ENCODE measurements around the gene RNASE8.

The RNASE8 gene

DNA sequence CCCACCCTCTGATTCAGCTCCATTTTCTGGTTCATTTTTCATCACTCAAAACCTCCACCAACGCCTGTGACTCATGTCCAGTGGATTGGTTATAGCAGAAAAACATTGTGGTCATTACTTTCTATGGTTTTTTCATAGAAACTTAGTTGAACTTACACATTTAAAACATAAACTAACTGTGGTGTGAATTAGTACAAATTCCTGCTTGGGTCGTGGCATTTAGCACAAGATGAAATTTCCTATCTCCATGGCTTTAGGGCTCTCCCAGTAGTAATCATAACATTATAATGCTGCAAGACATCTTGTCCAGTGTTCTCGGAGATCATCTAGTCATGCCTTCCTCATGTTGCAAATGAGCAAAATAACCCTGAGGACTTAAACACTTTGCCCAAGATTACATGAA is 8.3 kb upstream of the RNASE8 start:
- no peak for FAIRE-seq
- no peak for DNase-seq (ENCODE audit: insufficient read length, low spot score)

DNA sequence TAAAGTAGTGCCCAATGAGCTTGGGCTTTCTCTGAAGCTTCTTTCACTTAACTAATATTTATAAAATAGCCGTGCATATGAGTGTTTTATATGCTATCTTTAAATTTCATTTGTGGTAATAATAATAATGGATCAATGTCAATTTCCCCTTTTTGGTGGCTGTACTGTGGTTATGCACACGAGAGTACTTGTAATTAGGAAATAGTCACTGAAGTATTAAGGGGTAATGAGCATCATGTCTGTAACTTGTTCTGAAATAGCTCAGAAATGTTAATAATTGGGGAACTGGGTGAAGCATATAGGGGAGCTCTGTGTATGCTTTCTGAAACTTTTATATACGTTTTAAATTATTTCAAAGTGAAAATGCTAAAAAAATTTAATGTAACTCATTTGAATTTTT is 7.0 kb upstream of the RNASE8 start:
- FAIRE-seq: no peak
- DNase-seq (ENCODE audit: insufficient read length, low spot score): no peak

DNA sequence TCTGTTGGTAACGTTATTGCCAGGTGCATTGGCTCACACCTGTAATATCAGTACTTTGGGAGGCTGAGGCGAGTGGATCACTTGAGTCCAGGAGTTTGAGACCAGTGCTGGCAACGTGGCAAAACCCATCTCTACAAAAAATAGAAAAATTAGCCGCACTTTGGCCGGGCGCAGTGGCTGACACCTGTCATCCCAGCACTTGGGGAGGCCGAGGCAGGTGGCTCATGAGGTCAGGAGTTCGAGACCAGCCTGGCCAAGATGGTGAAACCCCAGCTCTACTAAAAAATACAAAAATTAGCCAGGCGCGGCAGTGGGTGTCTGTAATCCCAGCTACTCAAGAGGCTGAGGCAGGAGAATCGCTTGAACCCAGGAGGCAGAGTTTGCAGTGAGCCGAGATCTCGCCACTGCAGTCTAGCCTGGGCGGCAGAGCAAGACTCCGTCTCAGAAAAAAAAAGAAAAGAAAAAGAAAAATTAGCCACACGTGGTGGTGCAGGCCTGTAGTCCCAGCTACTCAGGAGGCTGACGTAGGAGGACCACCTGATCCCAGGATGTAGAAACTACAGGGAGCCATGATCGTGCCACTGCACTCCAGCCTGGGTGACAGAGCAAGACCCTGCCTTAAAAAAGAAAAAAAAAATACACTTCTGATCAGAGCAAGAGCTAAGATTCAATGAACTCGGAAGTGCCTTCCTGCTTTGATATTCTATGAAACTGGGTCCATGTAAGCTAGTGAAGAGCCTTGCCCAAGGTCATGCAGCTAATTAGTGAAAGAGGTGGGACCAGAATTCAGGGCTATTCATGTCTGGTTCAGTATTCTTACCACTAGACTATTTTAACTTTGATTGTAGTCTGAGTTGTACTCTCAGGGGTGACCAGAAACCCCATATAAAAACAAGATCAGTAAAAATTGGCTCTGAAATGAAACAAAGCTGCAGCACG is 4.2 kb upstream of the RNASE8 start:
- DNase-seq (ENCODE audit: insufficient read length, low spot score) (no peak), FAIRE-seq (no peak)

DNA sequence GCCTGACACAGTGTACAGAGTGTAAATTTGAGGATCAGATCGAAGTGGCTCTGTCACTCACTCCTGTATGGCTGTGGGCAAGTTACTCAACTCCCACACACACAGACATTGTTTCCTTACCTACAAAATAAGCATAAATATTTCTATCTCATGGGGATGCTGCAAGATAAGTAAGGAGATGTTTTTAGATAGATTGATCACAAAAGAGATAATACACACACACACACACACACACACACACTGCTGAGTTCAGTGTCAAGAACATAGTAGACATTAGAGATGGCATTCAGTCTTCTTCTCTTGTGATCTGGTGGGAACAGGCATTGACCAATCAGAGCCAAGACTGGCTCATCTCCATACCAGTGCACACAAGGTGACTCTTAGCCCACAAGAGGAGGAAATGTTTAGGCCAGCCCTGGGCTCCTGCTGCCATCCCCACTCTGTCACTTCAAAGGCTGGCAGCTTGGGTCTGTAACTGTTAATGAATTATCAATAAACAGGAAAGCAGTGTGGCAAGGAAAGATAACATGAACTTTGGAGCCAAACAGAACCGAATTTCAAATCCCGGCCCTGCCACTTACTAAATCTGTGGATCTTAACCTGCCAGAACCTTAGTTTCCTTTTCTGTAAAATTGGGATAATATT is 3.4 kb upstream of the RNASE8 start:
- DNase-seq (ENCODE audit: insufficient read length, low spot score) (no peak), FAIRE-seq (no peak)

DNA sequence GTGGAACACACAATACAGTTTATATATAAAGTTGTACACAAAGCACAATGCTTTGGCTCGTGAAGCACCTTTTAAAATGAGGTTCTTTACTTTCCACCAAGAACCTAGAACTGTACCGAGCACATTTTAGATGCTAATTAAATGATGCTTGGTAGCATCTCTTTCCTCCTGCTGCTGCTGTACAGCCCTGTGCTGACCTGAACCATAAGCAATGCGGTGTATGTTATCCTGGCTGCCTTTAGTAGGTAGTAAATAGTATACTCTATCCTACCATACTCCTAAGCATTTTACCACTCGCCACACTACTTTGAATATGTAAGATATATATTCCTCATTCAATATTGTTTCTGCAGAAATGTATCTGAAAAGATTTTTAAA is 2.9 kb upstream of the RNASE8 start:
- no peak for DNase-seq (ENCODE audit: insufficient read length, low spot score)
- FAIRE-seq: no peak

DNA sequence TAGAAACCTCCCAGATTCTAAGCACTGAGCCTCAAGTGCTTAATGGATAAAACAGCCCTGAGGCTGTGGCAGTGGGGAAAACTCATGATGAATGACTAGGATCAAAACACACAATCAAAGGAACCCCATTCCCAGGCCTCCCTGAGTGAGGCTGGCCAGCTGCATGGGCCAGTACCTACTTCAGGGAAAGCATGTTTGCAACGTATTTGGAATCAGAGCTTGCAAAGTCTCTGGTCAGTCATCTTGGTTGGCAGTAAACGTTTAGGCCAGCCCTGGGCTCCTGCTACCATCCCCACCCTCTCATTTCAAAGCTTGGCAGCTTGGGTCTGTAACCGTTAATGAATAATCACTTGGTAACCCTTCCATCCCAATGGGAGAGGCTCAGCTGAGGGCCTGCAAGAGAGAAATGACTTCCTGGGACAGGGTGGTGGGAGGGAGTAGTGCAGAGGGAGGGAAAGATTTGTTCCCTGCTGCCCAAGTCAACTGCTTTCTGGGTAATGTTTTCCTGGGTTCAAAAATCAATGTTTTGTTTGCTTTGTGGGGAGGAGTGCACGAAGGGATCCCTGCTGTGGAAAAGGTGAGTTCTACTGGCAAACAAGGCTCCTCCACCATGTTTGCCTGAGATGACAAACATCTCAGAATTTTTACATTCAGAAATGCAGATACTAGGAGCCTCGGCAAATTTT is 2.0 kb upstream of the RNASE8 start:
- no peak for FAIRE-seq
- DNase-seq (ENCODE audit: insufficient read length, low spot score): no peak

DNA sequence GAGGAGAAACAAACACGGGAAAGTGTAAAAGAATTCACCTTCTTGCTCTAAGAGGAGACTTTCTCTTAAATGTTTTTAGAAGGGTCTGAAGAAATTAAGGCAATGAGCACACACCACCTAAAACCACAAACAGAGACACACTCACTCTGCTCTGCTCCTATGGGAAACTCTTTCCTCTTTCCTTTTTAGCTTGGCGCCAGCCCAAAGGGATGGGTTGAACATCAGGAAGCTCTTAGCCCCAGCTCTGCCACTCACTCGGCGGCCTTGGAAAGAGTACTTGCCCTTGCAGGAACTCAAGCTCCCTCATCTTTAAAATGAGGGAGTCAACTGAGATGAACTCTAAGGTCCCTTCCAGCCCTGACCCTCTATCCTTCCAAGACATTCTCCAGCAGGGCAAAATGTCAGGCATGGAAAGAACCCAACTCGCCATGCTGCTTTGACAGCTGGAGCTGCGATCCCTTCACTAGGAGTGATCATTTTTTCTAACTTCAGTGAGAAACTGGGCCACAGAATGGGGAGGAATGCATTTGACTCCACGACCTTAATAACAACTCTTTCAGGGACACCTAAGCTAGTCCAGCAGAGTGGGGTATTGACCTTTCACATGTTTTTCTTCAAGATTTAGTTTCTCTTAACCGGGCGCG is 980 bp upstream of the RNASE8 start:
- FAIRE-seq (no peak), DNase-seq (ENCODE audit: insufficient read length, low spot score) (no peak)

DNA sequence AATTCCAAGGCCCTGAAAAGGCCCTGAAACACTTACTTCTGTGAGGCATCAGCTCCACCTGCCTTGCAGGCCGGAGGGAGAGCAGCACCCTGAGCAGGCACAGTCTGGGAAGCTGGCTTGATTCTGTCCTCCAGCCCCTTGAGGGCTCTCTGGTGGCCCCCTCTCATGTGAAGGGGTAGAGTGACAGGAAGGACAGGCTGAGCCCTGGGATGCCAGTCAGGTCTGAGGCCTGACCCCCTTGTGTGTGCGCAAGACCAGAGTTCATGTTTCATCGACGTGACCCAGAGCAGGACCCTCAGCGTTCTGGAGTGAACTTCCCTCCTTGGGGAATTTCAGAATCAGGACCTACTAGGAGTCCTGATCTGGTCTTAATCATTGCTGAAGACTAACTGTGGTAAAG is 1.3 kb downstream of the RNASE8 start:
- DNase-seq (ENCODE audit: insufficient read length, low spot score): no peak
- FAIRE-seq: no peak

DNA sequence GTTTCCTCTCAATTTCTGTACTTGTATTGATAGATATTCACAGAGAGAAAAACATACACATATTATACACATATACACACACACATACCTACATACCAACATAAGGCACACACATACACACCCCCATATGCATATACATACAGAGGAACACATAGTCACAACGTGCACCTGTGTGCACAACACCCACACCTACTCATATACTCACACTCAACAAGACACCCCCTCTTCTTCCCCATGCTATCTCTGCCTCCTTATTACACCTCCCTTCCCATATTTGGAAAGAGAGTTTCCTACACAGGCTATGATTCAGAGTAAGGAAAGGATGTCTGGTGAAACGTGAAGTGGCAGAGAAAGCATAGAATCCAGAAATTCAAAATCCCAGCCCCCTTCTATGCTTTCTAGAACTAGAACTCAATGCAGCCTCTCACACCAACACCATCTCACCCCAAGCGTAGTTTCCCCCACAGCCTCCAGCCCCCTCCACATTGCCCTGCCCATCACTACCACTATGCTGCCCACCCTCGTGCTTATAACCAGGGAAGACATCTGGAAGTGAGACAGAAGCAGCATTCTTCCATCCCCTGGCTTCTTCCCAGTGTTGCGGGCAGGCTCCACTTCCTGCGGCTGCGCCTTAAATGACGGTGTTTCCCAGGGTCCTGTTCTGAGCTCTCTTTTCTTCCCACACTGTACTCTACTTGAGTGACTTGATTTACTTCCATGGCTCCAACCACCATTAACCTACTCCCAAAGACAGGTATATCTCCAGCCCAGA is 2.4 kb downstream of the RNASE8 start:
- no peak for FAIRE-seq
- DNase-seq (ENCODE audit: insufficient read length, low spot score): no peak

DNA sequence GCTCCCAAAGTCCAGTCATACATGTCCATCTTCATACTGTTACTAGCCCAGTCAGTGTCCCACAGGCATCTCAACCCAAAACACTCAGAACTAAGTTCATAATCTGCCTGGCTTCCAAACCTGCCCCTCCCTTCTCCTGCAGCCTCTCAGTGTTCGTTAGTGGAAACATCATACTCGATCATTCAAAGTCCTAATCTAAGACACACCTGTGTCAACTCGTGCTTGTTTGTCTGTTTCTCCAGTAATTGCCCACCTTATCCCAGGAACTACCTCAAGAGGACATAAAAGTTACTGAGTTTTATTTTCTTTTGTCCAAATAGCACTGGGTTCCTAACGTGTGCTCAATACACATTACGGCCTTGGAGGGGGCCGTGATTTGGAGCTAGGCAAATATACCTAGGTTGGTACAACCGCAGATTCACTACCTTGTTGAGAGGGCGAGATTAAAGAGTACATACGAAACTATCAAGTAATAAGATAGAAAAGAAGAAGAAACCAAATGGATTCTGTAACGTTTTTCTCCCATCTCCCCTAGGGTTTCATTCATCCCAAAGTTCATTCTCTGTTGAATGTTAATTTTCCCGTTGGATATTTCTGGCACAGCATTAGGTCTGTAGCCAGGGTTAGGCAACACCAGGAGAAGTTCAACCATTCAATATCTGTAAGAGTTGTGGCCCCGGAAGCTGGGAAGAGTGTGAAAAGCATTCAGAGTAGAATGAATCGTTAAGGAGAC is 3.2 kb downstream of the RNASE8 start:
- no peak for DNase-seq (ENCODE audit: insufficient read length, low spot score)
- FAIRE-seq: no peak

DNA sequence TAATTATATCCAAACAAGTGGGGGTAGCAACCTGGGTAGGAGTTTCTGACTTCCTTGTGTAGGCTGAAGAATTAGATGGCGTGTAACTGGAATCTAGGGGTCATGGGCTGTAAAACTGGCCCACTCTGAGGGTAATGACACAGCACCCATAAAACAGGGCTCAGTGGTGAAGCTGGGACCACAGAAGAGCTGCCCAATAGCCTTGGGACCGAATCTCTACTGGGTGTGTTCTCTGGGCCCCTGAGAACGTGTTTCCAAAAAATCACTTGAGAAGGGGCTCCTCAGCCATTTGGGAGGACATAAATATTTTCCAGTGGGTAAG is 3.7 kb downstream of the RNASE8 start:
- no peak for FAIRE-seq

DNA sequence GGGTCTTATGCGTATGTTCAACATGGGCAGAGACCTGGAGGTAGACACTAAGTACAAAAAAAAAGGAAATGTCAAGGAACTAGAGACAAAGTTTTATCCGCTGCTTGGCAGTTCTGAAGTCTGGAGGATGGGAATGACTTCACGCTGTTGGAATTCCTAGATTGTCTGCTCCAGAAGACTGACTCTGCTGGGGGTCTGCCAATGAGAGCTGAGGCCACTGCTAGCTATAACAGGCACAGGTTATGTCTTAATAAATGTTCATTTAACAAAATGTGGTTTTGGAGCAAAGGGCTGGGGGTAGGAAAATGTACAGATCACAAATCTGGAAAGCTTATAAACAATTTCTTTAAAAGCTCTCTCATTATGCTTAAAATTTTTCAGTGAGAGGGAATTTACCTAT is 5.9 kb downstream of the RNASE8 start:
- FAIRE-seq (no peak), DNase-seq (ENCODE audit: insufficient read length, low spot score) (peak; percentile 52)

More for the DNA sequence above, 3.7 kb downstream of the RNASE8 start:
- no peak for DNase-seq (ENCODE audit: insufficient read length, low spot score)

DNA sequence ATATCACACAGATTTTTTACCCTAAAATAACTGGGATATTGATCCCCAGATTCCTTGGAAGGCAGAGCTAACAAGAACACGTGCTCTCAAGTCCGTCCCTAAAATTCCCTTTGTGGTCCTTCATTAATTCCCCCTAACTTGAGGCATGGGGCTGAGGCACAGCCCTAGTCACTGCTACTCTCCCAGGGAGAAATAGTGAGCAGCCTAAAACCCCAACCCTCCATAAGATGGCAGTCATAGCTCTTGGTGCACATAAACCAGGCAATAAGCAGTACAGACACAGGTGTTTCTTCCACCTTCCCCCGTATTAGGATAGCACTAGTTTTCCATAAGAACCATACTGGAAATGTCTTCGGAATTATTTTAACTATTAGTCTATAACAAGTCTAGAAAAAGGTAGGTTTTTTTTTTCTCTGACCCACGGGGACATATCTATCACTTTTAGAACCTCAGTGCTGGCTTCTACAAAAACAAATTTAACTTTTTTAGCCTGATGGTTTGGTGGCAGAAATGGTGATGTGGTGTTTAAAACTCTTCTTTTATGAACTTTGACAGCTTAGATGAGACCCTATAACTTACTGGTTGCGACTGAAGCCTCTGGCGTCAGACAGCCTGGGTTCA is 9.4 kb downstream of the RNASE8 start:
- no peak for DNase-seq (ENCODE audit: insufficient read length, low spot score)
- no peak for FAIRE-seq

DNA sequence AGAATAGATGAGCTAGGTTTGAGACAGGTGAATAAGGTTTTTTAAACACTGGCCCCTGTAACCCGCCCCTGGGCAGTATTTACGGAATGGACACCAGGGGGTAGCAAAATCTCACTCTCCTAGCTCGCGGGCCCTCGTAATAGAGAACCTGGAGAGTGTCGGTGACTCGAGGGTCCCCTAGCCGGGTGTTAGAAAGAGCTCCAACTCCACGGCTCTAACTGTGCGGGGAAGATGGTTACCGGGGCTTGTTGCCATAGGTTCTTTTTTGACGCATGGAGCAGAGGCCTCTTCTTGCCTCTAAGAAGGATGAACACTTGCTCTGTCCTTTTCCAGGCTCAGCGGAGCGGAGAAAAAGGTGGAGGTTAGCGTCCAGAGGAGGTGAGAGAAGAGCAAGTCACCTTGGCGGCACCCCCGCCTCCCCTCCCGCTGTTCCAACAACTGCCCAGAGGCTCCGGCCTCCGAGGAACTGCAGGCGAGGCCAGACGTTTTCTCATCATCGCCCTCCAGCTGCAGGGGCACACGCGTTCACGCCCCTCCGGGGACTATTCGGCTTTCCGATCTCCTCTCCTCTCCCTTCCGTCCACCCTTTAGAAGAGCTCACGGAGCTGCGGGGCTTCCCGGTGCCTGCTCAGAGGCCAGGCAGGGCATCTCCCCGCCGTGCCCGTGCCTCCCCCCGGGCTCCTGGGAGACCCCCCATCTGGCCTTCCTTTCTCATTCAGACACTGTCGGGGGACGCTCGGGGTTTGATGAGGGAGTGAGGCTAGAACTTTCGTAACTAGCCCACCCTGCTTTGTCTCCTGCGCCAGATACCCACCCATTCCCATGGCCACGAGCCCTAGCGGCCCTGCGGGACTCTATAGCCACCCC is 11.1 kb downstream of the RNASE8 start:
- DNase-seq (ENCODE audit: insufficient read length, low spot score) (peak; percentile 36), FAIRE-seq (no peak)

DNA sequence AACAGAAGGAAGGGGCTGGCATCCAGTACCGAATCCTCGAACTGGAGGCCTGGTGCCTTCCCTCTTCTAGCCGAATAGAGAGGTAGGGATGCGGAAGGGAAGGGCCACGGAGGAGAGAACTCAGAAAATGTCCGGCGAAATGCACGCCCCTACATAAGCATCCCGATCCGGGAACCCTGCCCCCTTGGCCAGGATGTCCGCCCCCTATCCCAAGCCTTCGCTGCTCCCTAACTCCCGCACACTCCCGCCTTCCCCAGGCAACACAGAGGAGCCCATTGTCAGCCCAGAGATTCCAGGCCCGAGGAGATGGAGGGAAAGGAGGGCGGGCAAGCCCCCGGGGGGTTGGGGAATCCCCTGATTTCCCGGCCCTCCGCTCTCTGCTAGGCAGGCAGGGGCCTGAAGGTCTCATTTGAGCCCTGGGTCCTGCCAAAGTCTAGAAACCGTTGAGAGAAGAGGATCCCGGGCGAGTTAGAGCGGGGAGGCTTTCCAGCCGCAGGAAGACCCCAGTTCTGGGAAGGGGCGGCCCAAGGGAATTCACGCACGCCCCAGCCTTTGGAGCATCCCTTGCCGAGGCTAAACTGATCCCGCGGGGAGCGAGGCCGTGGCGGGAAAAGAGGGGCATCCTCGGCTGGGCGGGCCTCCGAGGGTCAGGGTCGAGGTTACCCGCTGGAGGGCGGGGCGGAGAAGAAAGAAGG is 11.9 kb downstream of the RNASE8 start:
- FAIRE-seq (no peak), DNase-seq (ENCODE audit: insufficient read length, low spot score) (no peak)

DNA sequence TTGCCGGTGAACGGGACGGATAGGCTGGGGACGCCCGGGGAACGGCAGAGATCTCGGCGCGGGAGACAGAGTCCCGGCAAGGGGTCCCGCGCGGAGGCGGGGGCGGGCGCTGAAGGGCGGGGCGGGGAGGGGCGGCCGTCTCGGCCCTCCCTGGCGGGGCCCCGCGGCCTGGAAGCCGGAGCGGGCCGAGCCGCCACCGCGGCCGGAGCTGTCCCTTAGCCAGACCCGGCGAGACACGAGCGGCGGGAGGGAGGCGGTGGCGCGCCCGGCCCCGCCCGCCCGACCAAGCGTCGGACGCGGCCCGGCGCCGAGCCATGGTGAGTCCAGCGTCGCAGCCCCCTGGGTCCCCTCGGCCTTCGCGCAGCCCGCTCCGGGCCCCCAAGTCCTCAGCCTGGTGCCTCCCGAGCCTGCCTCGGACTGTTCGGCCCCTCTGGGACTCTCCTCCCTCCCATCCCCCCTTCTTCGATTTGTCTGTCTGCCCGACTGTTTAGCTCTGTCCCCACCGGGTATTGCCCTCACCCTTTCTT is 12.5 kb downstream of the RNASE8 start, which contains the start of gene ARHGEF40:
Gene ARHGEF40 (plus strand): TSS at position 222 of the 527 bp plus-strand sequence. CDS start 93 bp downstream, at position 315.
- DNase-seq (ENCODE audit: insufficient read length, low spot score) (peak; percentile 21), FAIRE-seq (no peak)

DNA sequence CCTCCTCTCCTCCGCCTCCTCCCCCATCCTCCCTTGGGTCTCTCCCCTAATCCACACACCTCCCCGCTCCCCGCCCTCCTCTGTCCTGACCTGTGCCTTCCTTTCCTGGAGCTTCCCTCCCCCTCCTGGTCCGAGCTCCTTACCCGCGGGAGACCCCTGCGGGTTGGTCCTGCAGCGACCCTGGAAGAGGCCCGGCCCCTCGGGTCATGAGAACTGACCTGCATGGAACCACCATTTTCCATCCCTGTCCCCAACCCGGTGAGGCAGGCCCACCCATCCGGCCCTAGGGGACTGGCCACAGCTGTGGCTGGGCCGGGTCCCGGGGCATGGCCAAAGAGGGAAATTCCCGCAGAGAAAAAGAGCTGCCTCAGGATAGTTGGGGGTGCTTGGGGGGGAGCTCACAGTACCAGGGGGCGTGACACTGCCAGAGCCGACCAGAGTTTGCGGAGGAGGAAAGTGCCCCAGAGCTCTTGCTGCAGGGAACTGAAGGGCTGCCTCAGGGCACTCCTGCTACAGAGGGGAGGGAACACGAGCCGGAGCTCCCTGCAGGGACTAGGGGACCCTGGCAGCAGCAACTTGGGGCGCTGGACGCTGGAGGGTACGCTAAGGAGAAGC is 13.1 kb downstream of the RNASE8 start:
- FAIRE-seq: no peak
- DNase-seq (ENCODE audit: insufficient read length, low spot score): no peak
